HepG2 (cell line): ENCODE results near the gene UBALD1. TPM values are rescaled to one million over a fixed set of nuclear protein-coding genes. Genes with fewer than 3 reads are reported as not detected.

Experiments
- KDM1A ChIP-seq: IDR thresholded peaks from 2 replicates; pipeline ENCODE4 v1.6.1; 2016; ENCODE audit warnings: missing compliant biosample characterization
- KDM3A ChIP-seq: IDR thresholded peaks from 2 replicates; pipeline ENCODE4 v1.6.1; 2018; ENCODE audit warnings: low read depth, missing compliant biosample characterization
- LCORL ChIP-seq, 2 experiments: fragments of 450-650 bp in 1 of 2; sonication (generic) in 1 of 2; formaldehyde crosslinking in 1 of 2; IDR thresholded peaks; 2 replicates each; pipeline versions ENCODE4 v1.5.0 to v1.6.1; 2017 to 2020; ENCODE audit warnings: antibody characterized with exemption in 1 of 2, missing genetic modification reagents in 1 of 2
- MTA1 ChIP-seq: sonication (generic); formaldehyde crosslinking; IDR thresholded peaks from 2 replicates; pipeline ENCODE4 v1.4.0; 2020; ENCODE audit warnings: missing genetic modification reagents, mild to moderate bottlenecking, borderline replicate concordance
- MYC ChIP-seq: sonication (generic); formaldehyde crosslinking; IDR thresholded peaks from 2 replicates; pipeline ENCODE4 v1.9.0; 2021; ENCODE audit warnings: missing genetic modification reagents, borderline replicate concordance
- ZMYM4 ChIP-seq: sonication (generic); formaldehyde crosslinking; IDR thresholded peaks from 2 replicates; pipeline ENCODE4 v1.8.1; 2023; ENCODE audit warnings: mild to moderate bottlenecking, missing genetic modification reagents
- ZNF232 ChIP-seq: sonication (generic); formaldehyde crosslinking; IDR thresholded peaks from 2 replicates; pipeline ENCODE4 v1.4.0; 2020; ENCODE audit warnings: missing genetic modification reagents, borderline replicate concordance
- ZNF574 ChIP-seq: sonication (generic); formaldehyde crosslinking; IDR thresholded peaks from 2 replicates; pipeline ENCODE4 v1.4.0; 2020; ENCODE audit warnings: missing genetic modification reagents
- polyA plus RNA-seq, 8 experiments: library from polyadenylated mRNA; depleted of rRNA in 3 of 8; stranded (reverse) in 7 of 8; unstranded in 1 of 8; fragments of >200 nt; fragmentation: Illumina TruSeq in 4 of 8; extraction: Trizol in 4 of 8; gene quantifications; 2 replicates each; pipeline versions ENCODE4 v1.2.1 to v1.2.3, GENCODE V29; 2011 to 2016; ENCODE audit warnings: low read depth in 4 of 8, missing spikeins in 1 of 8, mixed read lengths in 1 of 8; ENCODE audit not compliant: insufficient read depth in 1 of 8
- total RNA-seq, 5 experiments: library from RNA; depleted of rRNA; stranded (reverse); fragments of >200 nt; fragmentation: Illumina TruSeq; extraction: Trizol; gene quantifications; 2 replicates each; pipeline ENCODE4 v1.2.3, GENCODE V29; 2016; ENCODE audit warnings: low read depth in 1 of 5

UBALD1 gene
- total and polyA plus RNA-seq, 2 of the 13 experiments (the other 11 are each of a cell fraction or from before 2014, with no cell fraction given) = 6.8 to 12.3 TPM

- TF ChIP-seq LCORL (IDR thresholded peaks at IDR 0.05) (no peak), LCORL (CRISPR knock-in tag; IDR thresholded peaks at IDR 0.05) (peak; percentile 54; the same call in 1 of the 2 replicates), MYC (CRISPR knock-in tag) (0 out of 2 replicates have a peak, but pooled peaks have one; percentile 17), MTA1 (CRISPR knock-in tag) (peak; percentile 3; the same call in 1 of the 2 replicates), KDM1A (CRISPR knock-in tag) (no peak), ZMYM4 (CRISPR knock-in tag) (0 out of 2 replicates have a peak, but pooled peaks have one; percentile 11), KDM3A (no peak), ZNF232 (CRISPR knock-in tag) (0 out of 2 replicates have a peak, but pooled peaks have one; percentile 11), ZNF574 (peak; percentile 24; the same call in 1 of the 2 replicates)
Measured at GRCh38 chr16:4617880-4618279, 3.2 kb upstream of the UBALD1 start (continued).
